Natural killer cell (primary cell): ENCODE measurements around the gene ANK2. TPM values are rescaled to one million over a fixed set of nuclear protein-coding genes. Genes with fewer than 3 reads are reported as not detected.

ENCODE experiments used
- ATAC-seq, 3 donors: fragments of 150-1000 bp in 2 of 3; fragments of 200-7000 bp in 1 of 3; cut with Tn5 transposase; 1 replicate in 1 of 3; 2 replicates in 2 of 3; pipeline ENCODE4 v1.10.0; 2021; ENCODE audit warnings: mild to moderate bottlenecking in 2 of 3, moderate library complexity in 2 of 3
- DNase-seq, 2 donors: peaks; one replicate each; pipeline versions ENCODE4 v3.0.0 to v3.0.0-alpha.2; 2013 to 2021; ENCODE audit warnings: mixed read lengths in 1 of 2
- H3K27ac ChIP-seq: one replicate; pipeline ENCODE4 v1.5.1; 2013; ENCODE audit warnings: mild to moderate bottlenecking, low read length
- H3K27me3 ChIP-seq: one replicate; pipeline ENCODE4 v1.6.1; 2013; ENCODE audit warnings: low read length; ENCODE audit not compliant: control insufficient read depth, insufficient read depth
- H3K36me3 ChIP-seq: one replicate; pipeline ENCODE4 v1.6.1; 2013; ENCODE audit warnings: low read length; ENCODE audit not compliant: control insufficient read depth, insufficient read depth
- H3K4me1 ChIP-seq: one replicate; pipeline ENCODE4 v1.6.1; 2013; ENCODE audit warnings: low read length; ENCODE audit not compliant: control insufficient read depth, insufficient read depth
- H3K4me3 ChIP-seq: one replicate; pipeline ENCODE4 v1.5.1; 2013; ENCODE audit warnings: low read length
- H3K9me3 ChIP-seq: one replicate; pipeline ENCODE4 v1.6.1; 2013; ENCODE audit warnings: low read length; ENCODE audit not compliant: control insufficient read depth, insufficient read depth
- H3K27ac Mint-ChIP-seq, 2 donors: one replicate each; pipeline ENCODE4 v1.8.0; 2022; ENCODE audit warnings: mild to moderate bottlenecking in 2 of 2, mixed read lengths in 2 of 2, moderate library complexity in 1 of 2
- H3K27me3 Mint-ChIP-seq, 2 donors: one replicate each; pipeline ENCODE4 v1.8.0; 2022; ENCODE audit warnings: low read depth in 2 of 2, mixed read lengths in 2 of 2
- H3K36me3 Mint-ChIP-seq: one replicate; pipeline ENCODE4 v1.8.0; 2022; ENCODE audit warnings: mixed read lengths
- H3K4me1 Mint-ChIP-seq, 2 donors: one replicate each; pipeline ENCODE4 v1.8.0; 2022; ENCODE audit warnings: mixed read lengths in 2 of 2
- H3K4me3 Mint-ChIP-seq: one replicate; pipeline ENCODE4 v1.8.0; 2022; ENCODE audit warnings: mild to moderate bottlenecking, moderate library complexity, mixed read lengths
- H3K9me3 Mint-ChIP-seq, 2 donors: one replicate each; pipeline ENCODE4 v1.8.0; 2022; ENCODE audit warnings: mixed read lengths in 2 of 2
- WGBS: methylation state at CpG from one replicate; pipeline ENCODE4 v1.1.7; 2013; ENCODE audit warnings: missing lambda C conversion rate; ENCODE audit not compliant: insufficient coverage; 5-methylcytosine and 5-hydroxymethylcytosine counted together
- intact Hi-C: fragments of 100-400 bp; cut with micrococcal nuclease; formaldehyde crosslinking; loops from one replicate; pipeline ENCODE4 v1.14.2; 2022
- total RNA-seq, 4 donors: library from RNA; stranded (reverse); fragments of 120-200 nt in 1 of 4; gene quantifications; one replicate each; pipeline versions ENCODE4 v1.2.3 to v1.2.4, GENCODE V29; 2013 to 2022
- TF ChIP-seq, protein P1 (sequence below): fragments of 200-600 bp; IDR thresholded peaks from one replicate; pipeline ENCODE4 v1.8.0; 2022; ENCODE audit warnings: antibody characterized with exemption

The ANK2 gene
- total RNA-seq, 3 donors from 2014 or later (not counting 1 experiment from before 2014, with no cell fraction given) = 0.05 TPM; not detected in 2

DNA sequence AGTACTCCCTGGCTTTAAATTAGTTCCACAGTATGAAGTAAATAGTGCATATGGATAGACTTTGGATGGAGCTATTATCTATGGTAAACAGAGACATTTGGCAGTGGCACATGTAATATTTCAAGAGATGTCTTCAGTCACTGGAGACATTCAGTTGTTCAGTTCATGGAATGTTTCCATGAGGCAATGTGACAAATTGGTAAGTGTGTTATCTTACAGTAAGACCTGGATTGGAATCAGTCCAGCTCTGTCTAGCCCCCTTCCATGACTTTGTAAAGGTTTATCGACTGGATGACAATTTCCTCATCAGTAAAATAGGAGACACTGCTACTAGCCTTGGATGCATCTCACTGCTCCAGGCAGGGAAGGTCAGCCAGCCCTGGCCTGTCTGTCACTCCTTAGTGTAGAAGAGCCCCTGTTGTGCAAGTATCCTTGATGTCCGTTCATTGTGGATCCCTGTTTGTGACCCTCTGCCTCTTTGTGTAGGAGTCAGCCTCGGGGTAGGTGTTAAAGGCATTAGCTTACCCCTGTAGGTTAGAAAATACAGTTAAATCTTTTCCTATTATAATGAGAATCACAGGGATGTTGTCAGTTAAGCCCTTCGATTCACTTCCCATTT, 335.9 kb downstream of the ANK2 start:
- no peak overlapping the region for H3K4me3 Mint-ChIP-seq
- H3K4me1 Mint-ChIP-seq = no peaks in the 10 kb centered on the region
- H3K36me3 Mint-ChIP-seq = no peaks in the 10 kb centered on the region
- H3K27me3 ChIP-seq = no peaks in the 10 kb centered on the region
- no peak overlapping the region for H3K4me3 ChIP-seq
- WGBS = 100% methylated on average over 3 of the region's 4 CpGs
- TF ChIP-seq, protein P1, sequence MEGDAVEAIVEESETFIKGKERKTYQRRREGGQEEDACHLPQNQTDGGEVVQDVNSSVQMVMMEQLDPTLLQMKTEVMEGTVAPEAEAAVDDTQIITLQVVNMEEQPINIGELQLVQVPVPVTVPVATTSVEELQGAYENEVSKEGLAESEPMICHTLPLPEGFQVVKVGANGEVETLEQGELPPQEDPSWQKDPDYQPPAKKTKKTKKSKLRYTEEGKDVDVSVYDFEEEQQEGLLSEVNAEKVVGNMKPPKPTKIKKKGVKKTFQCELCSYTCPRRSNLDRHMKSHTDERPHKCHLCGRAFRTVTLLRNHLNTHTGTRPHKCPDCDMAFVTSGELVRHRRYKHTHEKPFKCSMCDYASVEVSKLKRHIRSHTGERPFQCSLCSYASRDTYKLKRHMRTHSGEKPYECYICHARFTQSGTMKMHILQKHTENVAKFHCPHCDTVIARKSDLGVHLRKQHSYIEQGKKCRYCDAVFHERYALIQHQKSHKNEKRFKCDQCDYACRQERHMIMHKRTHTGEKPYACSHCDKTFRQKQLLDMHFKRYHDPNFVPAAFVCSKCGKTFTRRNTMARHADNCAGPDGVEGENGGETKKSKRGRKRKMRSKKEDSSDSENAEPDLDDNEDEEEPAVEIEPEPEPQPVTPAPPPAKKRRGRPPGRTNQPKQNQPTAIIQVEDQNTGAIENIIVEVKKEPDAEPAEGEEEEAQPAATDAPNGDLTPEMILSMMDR = no peak
- peaks cover 9 to 34% of the 10 kb centered on the region in 2 donors for H3K27me3 Mint-ChIP-seq
- H3K9me3 Mint-ChIP-seq = no peaks in the 10 kb centered on the region
- DNase-seq (no peak), ATAC-seq (no peak)
- H3K9me3 ChIP-seq = no peaks in the 10 kb centered on the region
- H3K27ac ChIP-seq = no peak overlapping the region
- H3K36me3 ChIP-seq = no peaks in the 10 kb centered on the region
- H3K4me1 ChIP-seq = no peaks in the 10 kb centered on the region
- H3K27ac Mint-ChIP-seq = no peak overlapping the region
- intact Hi-C loops = no loop called here

DNA sequence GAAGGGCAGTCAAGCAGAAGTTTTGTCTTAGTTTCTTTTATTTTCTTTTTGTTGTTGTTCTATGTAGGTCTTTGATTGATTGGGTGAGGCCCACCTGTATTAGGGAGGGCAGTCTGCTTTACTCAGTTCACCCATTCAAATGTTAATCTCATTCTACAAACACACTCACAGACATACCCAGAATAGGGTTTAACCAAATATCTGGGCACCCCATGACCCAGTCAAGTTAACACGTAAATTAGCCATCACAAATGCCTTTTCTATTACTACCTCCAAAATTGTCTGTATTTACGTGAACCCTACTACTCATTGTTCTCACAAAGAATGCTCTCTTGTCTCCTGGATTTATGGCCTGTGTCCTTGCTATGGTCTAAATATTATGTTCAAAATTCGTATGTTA, 339.7 kb downstream of the ANK2 start:
- no peak for ATAC-seq
- intact Hi-C loops = no loop called here

DNA sequence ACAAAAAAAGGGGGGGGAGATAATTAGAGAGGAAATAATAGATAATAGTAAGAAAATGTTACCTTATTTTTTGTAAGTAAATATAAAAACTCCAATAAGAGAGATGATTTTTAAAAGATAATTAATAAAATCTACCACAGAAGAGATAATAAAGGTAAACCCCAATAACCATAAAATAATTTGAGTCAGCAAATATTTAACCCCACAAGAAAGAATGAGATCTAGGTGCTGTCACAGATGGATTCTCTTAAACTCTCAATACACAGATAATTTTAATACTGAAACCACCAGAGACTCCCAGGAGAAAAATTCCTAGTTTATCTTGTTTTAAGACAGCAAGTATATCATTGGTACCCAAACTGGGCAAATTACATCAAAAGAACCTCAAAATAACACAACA, 341.4 kb downstream of the ANK2 start:
- H3K27ac ChIP-seq = no peak overlapping the region
- DNase-seq (no peak), ATAC-seq (no peak)
- no peaks in the 10 kb centered on the region for H3K27me3 ChIP-seq
- no peaks in the 10 kb centered on the region for H3K36me3 ChIP-seq
- Mint-ChIP-seq H3K4me3 (no peak overlapping the region), H3K9me3 (no peaks in the 10 kb centered on the region), H3K27ac (no peak overlapping the region), H3K4me1 (no peaks in the 10 kb centered on the region), H3K27me3 (peaks cover 7 to 14% of the 10 kb centered on the region in 2 donors), H3K36me3 (no peaks in the 10 kb centered on the region)
- H3K4me1 ChIP-seq = no peaks in the 10 kb centered on the region
- no peak overlapping the region for H3K4me3 ChIP-seq
- intact Hi-C loops = loop anchor here (10.0 kb wide), 3 partner anchors 794 to 1414 kb away; no protein-coding TSS in a partner anchor
- H3K9me3 ChIP-seq = no peaks in the 10 kb centered on the region
- TF ChIP-seq, protein P1 = no peak

More for the DNA sequence above, 339.7 kb downstream of the ANK2 start:
- no peaks in the 10 kb centered on the region for H3K4me1 ChIP-seq
- Mint-ChIP-seq H3K27ac (no peak overlapping the region), H3K36me3 (no peaks in the 10 kb centered on the region), H3K4me3 (no peak overlapping the region), H3K4me1 (no peaks in the 10 kb centered on the region), H3K27me3 (peaks cover 8 to 17% of the 10 kb centered on the region in 2 donors), H3K9me3 (no peaks in the 10 kb centered on the region)
- no peak overlapping the region for H3K4me3 ChIP-seq
- WGBS = 96% methylated on average over 2 of the region's 3 CpGs
- H3K9me3 ChIP-seq = no peaks in the 10 kb centered on the region
- no peaks in the 10 kb centered on the region for H3K36me3 ChIP-seq
- TF ChIP-seq, protein P1 = no peak
- no peak for DNase-seq
- no peak overlapping the region for H3K27ac ChIP-seq
- H3K27me3 ChIP-seq = no peaks in the 10 kb centered on the region
